K562 (cell line): Measurements from ENCODE around the gene ZNF503. TPM values are rescaled to one million over a fixed set of nuclear protein-coding genes. Genes with fewer than 3 reads are reported as not detected.

ENCODE experiments used
- ELF4 ChIP-seq: fragments of 450-650 bp; formaldehyde crosslinking; IDR thresholded peaks from 2 replicates; pipeline ENCODE4 v1.4.0; 2022; ENCODE audit warnings: missing genetic modification characterization
- JUNB ChIP-seq: fragments of 450-650 bp; formaldehyde crosslinking; conservative IDR thresholded peaks from 2 replicates; pipeline ENCODE4 v1.4.0; 2020; ENCODE audit warnings: mild to moderate bottlenecking
- MTF1 ChIP-seq: fragments of 250-450 bp; sonication (Bioruptor Pico); IDR thresholded peaks from 2 replicates; pipeline ENCODE4 v1.9.0; 2021; ENCODE audit warnings: moderate library complexity, mild to moderate bottlenecking, inconsistent platforms, borderline replicate concordance
- MYBL2 ChIP-seq, 2 experiments: fragments of 450-650 bp in 1 of 2; sonication (generic) in 1 of 2; formaldehyde crosslinking in 1 of 2; IDR thresholded peaks; 2 replicates each; pipeline versions ENCODE4 v1.6.1 to v1.8.1; 2017 to 2022; ENCODE audit warnings: borderline replicate concordance in 1 of 2, inconsistent platforms in 1 of 2, low read depth in 1 of 2, mild to moderate bottlenecking in 1 of 2, missing genetic modification reagents in 1 of 2, moderate library complexity in 1 of 2
- RBBP5 ChIP-seq: fragments of 200-600 bp; sonication (generic); IDR thresholded peaks from 2 replicates; pipeline ENCODE4 v1.6.1; 2012; ENCODE audit warnings: borderline replicate concordance, mild to moderate bottlenecking, low read length, control low read depth, inconsistent platforms; ENCODE audit not compliant: insufficient read depth, poor library complexity, severe bottlenecking
- U2AF2 ChIP-seq: fragments of 200-400 bp; formaldehyde crosslinking; optimal IDR thresholded peaks from 2 replicates; pipeline ENCODE3; 2017; ENCODE audit warnings: low read depth, mild to moderate bottlenecking, low read length
- ZC3H4 ChIP-seq: sonication (generic); formaldehyde crosslinking; IDR thresholded peaks from 2 replicates; pipeline ENCODE4 v1.9.0; 2021; ENCODE audit warnings: missing genetic modification reagents, borderline replicate concordance
- ZKSCAN3 ChIP-seq: fragments of 250-450 bp; sonication (Bioruptor Pico); IDR thresholded peaks from 2 replicates; pipeline ENCODE4 v1.4.0; 2020
- ZNF324 ChIP-seq: fragments of 250-450 bp; sonication (Bioruptor Pico); IDR thresholded peaks from 2 replicates; pipeline ENCODE4 v1.4.0; 2020; ENCODE audit warnings: mild to moderate bottlenecking
- polyA plus RNA-seq, 8 experiments: library from polyadenylated mRNA; depleted of rRNA in 4 of 8; stranded (reverse) in 5 of 8; unstranded in 3 of 8; fragments of >200 nt; fragmentation: Nextera tagmentation in 2 of 8; fragmentation: Illumina TruSeq in 1 of 8; extraction: Ambion mirVana in 2 of 8; extraction: Trizol in 1 of 8; gene quantifications; 2 replicates each; pipeline versions ENCODE4 v1.2.1 to v1.2.3, GENCODE V29; 2011 to 2014; ENCODE audit warnings: inconsistent platforms in 1 of 8, missing spikeins in 1 of 8
- total RNA-seq, 7 experiments: library from RNA; depleted of rRNA in 6 of 7; stranded (reverse); fragments of >200 nt in 6 of 7; fragmentation: Illumina TruSeq in 2 of 7; extraction: Trizol in 2 of 7; gene quantifications; 2 replicates each; pipeline versions ENCODE4 v1.2.1 to v1.2.3, GENCODE V29; 2011 to 2021; ENCODE audit warnings: low replicate concordance in 1 of 7
- TF ChIP-seq, protein P1 (sequence below), 3 experiments: fragments of 200-800 bp in 1 of 3; fragments of 250-450 bp in 1 of 3; fragments of 450-650 bp in 1 of 3; sonication (Bioruptor Pico) in 1 of 3; sonication (Bioruptor generic) in 1 of 3; formaldehyde crosslinking in 1 of 3; IDR thresholded peaks; 2 replicates each; pipeline versions ENCODE4 v1.6.1 to v1.8.0; 2016 to 2022; ENCODE audit warnings: mild to moderate bottlenecking in 2 of 3, missing genetic modification characterization in 2 of 3, missing compliant biosample characterization in 1 of 3, moderate library complexity in 1 of 3
- TF ChIP-seq, protein P2 (sequence below), 2 experiments: fragments of 450-650 bp in 1 of 2; sonication (generic) in 1 of 2; formaldehyde crosslinking in 1 of 2; IDR thresholded peaks in 1 of 2; conservative IDR thresholded peaks in 1 of 2; 2 replicates each; pipeline versions ENCODE4 v1.6.1 to v1.8.1; 2016 to 2023; ENCODE audit warnings: mild to moderate bottlenecking in 2 of 2, moderate library complexity in 2 of 2, inconsistent platforms in 1 of 2, missing genetic modification reagents in 1 of 2
- TF ChIP-seq, protein P3 (sequence below): fragments of 450-650 bp; conservative IDR thresholded peaks from 2 replicates; pipeline ENCODE4 v1.6.1; 2016; ENCODE audit warnings: missing genetic modification characterization, low read depth, mild to moderate bottlenecking, control low read depth, missing compliant biosample characterization
- TF ChIP-seq, protein P4 (sequence below): fragments of 450-650 bp; formaldehyde crosslinking; IDR thresholded peaks from 2 replicates; pipeline ENCODE4 v1.4.0; 2022; ENCODE audit warnings: missing genetic modification characterization

Gene ZNF503
- total and polyA plus RNA-seq, 9 of the 15 experiments (the other 6 are each of a cell fraction or from before 2014, with no cell fraction given), result not detected

DNA sequence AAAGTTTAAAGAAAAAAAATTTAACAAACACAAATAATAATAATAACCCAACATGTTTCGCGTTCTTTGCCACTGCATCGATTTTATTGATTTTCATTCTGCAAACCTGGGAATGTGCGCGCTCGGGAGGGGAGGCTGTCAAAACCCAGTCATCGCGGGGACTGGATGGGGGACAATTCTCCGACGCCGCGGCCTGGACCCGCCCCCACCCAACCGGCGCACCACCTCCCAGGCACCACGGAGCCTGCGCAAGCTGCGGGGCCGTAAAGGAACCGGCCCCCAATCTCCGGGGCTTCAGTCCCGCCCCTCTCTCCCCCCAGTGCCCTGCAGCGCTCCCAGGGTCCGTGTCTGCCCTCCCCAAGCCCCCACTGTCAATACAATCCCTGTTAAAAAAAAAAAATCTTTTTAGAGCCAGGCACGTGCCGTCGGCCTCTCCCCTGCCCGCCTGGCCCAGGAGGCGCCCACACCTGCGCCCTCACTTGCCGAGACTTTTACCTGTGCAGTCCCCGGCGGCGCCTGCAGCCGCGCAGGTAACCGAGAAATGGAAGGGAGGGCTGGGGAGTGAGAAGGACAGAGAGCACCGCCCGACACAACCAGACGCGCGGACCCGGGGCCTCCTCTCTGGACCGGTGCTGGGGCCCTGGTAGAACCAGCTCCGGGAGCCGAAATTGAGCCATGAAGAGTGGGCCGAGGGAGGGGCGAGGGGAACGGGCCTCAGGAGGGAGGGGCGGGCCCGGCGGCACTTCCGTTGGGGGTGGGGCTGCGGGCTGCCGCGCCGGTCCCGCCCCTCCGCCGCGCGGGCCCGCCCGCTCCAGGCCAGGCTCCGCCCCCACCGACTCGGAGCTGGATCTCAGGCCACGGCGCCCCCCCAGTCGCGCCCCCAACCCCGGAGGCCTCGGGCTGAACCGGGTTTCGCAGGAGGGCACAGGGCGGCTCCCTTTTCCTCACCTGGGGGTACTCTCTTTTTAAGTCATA, 7.6 kb upstream of the ZNF503 start (continued):
- TF ChIP-seq, protein P1, sequence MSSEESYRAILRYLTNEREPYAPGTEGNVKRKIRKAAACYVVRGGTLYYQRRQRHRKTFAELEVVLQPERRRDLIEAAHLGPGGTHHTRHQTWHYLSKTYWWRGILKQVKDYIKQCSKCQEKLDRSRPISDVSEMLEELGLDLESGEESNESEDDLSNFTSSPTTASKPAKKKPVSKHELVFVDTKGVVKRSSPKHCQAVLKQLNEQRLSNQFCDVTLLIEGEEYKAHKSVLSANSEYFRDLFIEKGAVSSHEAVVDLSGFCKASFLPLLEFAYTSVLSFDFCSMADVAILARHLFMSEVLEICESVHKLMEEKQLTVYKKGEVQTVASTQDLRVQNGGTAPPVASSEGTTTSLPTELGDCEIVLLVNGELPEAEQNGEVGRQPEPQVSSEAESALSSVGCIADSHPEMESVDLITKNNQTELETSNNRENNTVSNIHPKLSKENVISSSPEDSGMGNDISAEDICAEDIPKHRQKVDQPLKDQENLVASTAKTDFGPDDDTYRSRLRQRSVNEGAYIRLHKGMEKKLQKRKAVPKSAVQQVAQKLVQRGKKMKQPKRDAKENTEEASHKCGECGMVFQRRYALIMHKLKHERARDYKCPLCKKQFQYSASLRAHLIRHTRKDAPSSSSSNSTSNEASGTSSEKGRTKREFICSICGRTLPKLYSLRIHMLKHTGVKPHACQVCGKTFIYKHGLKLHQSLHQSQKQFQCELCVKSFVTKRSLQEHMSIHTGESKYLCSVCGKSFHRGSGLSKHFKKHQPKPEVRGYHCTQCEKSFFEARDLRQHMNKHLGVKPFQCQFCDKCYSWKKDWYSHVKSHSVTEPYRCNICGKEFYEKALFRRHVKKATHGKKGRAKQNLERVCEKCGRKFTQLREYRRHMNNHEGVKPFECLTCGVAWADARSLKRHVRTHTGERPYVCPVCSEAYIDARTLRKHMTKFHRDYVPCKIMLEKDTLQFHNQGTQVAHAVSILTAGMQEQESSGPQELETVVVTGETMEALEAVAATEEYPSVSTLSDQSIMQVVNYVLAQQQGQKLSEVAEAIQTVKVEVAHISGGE (CRISPR knock-in tag; IDR thresholded peaks at IDR 0.05), result no peak
- TF ChIP-seq ZC3H4 (CRISPR knock-in tag) (no peak), ZKSCAN3 (CRISPR knock-in tag) (no peak), ZNF324 (CRISPR knock-in tag) (no peak), RBBP5 (no peak), U2AF2 (no peak), MYBL2 (IDR thresholded peaks at IDR 0.05; ENCODE audit: low read depth) (no peak), MYBL2 (CRISPR knock-in tag; IDR thresholded peaks at IDR 0.05; ENCODE audit: borderline replicate concordance) (no peak), MTF1 (CRISPR knock-in tag) (no peak), JUNB (CRISPR knock-in tag) (no peak), ELF4 (CRISPR knock-in tag) (0 out of 2 replicates have a peak, but pooled peaks have one; percentile 34)
- TF ChIP-seq, protein P2, sequence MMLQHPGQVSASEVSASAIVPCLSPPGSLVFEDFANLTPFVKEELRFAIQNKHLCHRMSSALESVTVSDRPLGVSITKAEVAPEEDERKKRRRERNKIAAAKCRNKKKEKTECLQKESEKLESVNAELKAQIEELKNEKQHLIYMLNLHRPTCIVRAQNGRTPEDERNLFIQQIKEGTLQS (IDR thresholded peaks at IDR 0.05), result no peak
- TF ChIP-seq, protein P2 (CRISPR knock-in tag; conservative IDR thresholded peaks at IDR 0.05), result no peak
- TF ChIP-seq, protein P3, sequence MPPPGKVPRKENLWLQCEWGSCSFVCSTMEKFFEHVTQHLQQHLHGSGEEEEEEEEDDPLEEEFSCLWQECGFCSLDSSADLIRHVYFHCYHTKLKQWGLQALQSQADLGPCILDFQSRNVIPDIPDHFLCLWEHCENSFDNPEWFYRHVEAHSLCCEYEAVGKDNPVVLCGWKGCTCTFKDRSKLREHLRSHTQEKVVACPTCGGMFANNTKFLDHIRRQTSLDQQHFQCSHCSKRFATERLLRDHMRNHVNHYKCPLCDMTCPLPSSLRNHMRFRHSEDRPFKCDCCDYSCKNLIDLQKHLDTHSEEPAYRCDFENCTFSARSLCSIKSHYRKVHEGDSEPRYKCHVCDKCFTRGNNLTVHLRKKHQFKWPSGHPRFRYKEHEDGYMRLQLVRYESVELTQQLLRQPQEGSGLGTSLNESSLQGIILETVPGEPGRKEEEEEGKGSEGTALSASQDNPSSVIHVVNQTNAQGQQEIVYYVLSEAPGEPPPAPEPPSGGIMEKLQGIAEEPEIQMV (tag), result no peak
- TF ChIP-seq, protein P4, sequence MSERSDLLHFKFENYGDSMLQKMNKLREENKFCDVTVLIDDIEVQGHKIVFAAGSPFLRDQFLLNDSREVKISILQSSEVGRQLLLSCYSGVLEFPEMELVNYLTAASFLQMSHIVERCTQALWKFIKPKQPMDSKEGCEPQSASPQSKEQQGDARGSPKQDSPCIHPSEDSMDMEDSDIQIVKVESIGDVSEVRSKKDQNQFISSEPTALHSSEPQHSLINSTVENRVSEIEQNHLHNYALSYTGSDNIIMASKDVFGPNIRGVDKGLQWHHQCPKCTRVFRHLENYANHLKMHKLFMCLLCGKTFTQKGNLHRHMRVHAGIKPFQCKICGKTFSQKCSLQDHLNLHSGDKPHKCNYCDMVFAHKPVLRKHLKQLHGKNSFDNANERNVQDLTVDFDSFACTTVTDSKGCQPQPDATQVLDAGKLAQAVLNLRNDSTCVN, result no peak
